Fibroblast of lung (primary cell): Measurements from ENCODE around the gene BRI3BP. TPM values are rescaled to one million over a fixed set of nuclear protein-coding genes. Genes with fewer than 3 reads are reported as not detected.
"Not testable (repeated sequence)": the region's sequence is repeated elsewhere in the genome, so short reads cannot be mapped to it uniquely, and the experiment has no call there.

ENCODE experiments used
- DNase-seq, 2 donors: peaks; one replicate each; pipeline versions ENCODE4 v3.0.0 to v3.0.0-alpha.2; 2010; ENCODE audit warnings: low read depth in 2 of 2
- H2AFZ ChIP-seq: 2 replicates; pipeline ENCODE4 v1.5.1; 2012; ENCODE audit warnings: low read length, control low read depth, inconsistent platforms
- H3K27ac ChIP-seq: 2 replicates; pipeline ENCODE4 v1.5.1; 2011; ENCODE audit warnings: low read length, control low read depth; ENCODE audit not compliant: insufficient read depth
- H3K27me3 ChIP-seq: 2 replicates; pipeline ENCODE4 v1.5.1; 2011; ENCODE audit warnings: mild to moderate bottlenecking, low read length; ENCODE audit not compliant: control insufficient read depth, insufficient read depth
- H3K36me3 ChIP-seq: 2 replicates; pipeline ENCODE4 v1.5.1; 2011; ENCODE audit warnings: low read length; ENCODE audit not compliant: control insufficient read depth, insufficient read depth
- H3K4me1 ChIP-seq: 2 replicates; pipeline ENCODE4 v1.5.1; 2011; ENCODE audit warnings: low read length; ENCODE audit not compliant: control insufficient read depth, insufficient read depth; ENCODE audit errors: extremely low read depth
- H3K4me2 ChIP-seq: 2 replicates; pipeline ENCODE4 v1.5.1; 2011; ENCODE audit warnings: low read length, control low read depth; ENCODE audit not compliant: insufficient read depth; ENCODE audit errors: extremely low read depth
- H3K4me3 ChIP-seq, 4 experiments: fragments of 200-600 bp in 1 of 4; sonication (generic) in 1 of 4; replicated peaks in 1 of 4; 2 replicates each; pipeline ENCODE4 v1.5.1; 2011 to 2016; ENCODE audit warnings: low read length in 4 of 4, low read depth in 3 of 4, mild to moderate bottlenecking in 3 of 4, control low read depth in 2 of 4, inconsistent platforms in 1 of 4, mixed read lengths in 1 of 4; ENCODE audit not compliant: insufficient read depth in 1 of 4; ENCODE audit errors: control extremely low read depth in 1 of 4
- H3K79me2 ChIP-seq: 2 replicates; pipeline ENCODE4 v1.5.1; 2012; ENCODE audit warnings: mild to moderate bottlenecking, low read length, inconsistent platforms; ENCODE audit not compliant: control insufficient read depth, insufficient read depth
- H3K9ac ChIP-seq: 2 replicates; pipeline ENCODE4 v1.5.1; 2011; ENCODE audit warnings: mild to moderate bottlenecking, low read length, control low read depth; ENCODE audit not compliant: insufficient read depth
- H3K9me3 ChIP-seq: 2 replicates; pipeline ENCODE4 v1.5.1; 2012; ENCODE audit warnings: low read depth, low read length; ENCODE audit not compliant: control insufficient read depth, insufficient read depth
- H4K20me1 ChIP-seq: 2 replicates; pipeline ENCODE4 v1.5.1; 2011; ENCODE audit warnings: low read length; ENCODE audit not compliant: control insufficient read depth, insufficient read depth; ENCODE audit errors: extremely low read depth
- CTCF ChIP-seq, 2 donors: IDR thresholded peaks in 1 of 2; conservative IDR thresholded peaks in 1 of 2; 1 replicate in 1 of 2; 2 replicates in 1 of 2; pipeline ENCODE4 v1.5.1; 2011 to 2012; ENCODE audit warnings: low read length in 2 of 2, control low read depth in 1 of 2, inconsistent platforms in 1 of 2, low read depth in 1 of 2, mild to moderate bottlenecking in 1 of 2
- EZH2 ChIP-seq: IDR thresholded peaks from 2 replicates; pipeline ENCODE4 v1.5.1; 2012; ENCODE audit warnings: low read length, control low read depth, mild to moderate bottlenecking; ENCODE audit errors: missing control alignments
- polyA plus RNA-seq, 2 donors: library from polyadenylated mRNA; depleted of rRNA in 1 of 2; stranded (reverse) in 1 of 2; unstranded in 1 of 2; fragments of >200 nt; gene quantifications; 2 replicates each; pipeline ENCODE4 v1.2.1, GENCODE V29; 2011 to 2012; ENCODE audit warnings: missing spikeins in 1 of 2
- total RNA-seq: library from RNA; depleted of rRNA; stranded (reverse); fragments of >200 nt; gene quantifications from 2 replicates; pipeline ENCODE4 v1.2.1, GENCODE V29; 2014

BRI3BP gene
- total and polyA plus RNA-seq, 2 donors (not counting 1 experiment from before 2014, with no cell fraction given) = 2.3 to 2.5 TPM

DNA sequence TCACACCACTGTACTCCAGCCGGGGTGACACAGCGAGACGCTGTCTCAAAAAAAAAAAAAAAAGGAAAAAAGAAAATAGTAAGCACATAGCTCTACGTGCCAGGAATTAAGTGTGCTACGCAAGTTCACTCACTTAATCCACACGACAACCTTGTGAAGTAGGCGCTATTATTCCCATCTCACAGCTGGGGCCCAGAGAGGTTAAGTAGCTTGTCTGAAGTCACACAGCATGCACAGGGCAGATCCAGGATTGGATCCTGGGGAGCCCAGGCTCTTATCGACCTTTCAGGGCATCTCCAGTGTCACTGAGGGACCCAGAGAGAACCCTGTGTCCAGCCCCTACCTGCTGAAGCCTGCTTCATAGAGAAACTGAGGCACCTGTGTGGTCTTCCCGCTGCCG is 16.4 kb upstream of the BRI3BP start:
- H3K36me3 ChIP-seq = peaks cover 28% of the 10 kb centered on the region
- no peak for TF ChIP-seq EZH2
- no peak for TF ChIP-seq CTCF (conservative IDR thresholded peaks at IDR 0.05 in 1 of 2, IDR thresholded peaks at IDR 0.05 in 1 of 2; ENCODE audit: low read depth in 1 of 2, low read length in 2 of 2)

DNA sequence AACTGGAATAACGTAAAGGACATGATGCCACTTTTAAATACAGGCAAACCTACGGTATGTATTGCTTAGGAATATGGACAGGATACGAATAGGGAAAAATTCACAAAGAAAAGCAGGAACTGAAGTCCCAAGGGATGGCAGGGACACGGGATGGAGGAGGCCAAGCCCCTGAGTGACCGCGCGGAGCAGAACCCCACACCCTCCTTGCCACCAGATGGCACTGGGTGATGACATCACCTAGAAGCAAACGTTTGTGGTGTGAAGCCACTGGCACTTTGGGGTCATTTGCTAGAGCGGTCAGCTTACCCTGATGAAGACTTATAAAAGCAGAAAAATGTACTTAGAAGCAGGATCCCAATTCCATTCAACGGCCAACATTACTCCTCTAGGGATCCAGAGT is 13.9 kb upstream of the BRI3BP start:
- no peak overlapping the region for H2AFZ ChIP-seq
- no peaks in the 10 kb centered on the region for H3K4me1 ChIP-seq
- no peak overlapping the region for H3K27ac ChIP-seq
- no peak for TF ChIP-seq CTCF (conservative IDR thresholded peaks at IDR 0.05 in 1 of 2, IDR thresholded peaks at IDR 0.05 in 1 of 2; ENCODE audit: low read depth in 1 of 2, low read length in 2 of 2)
- no peak for TF ChIP-seq EZH2
- no peaks in the 10 kb centered on the region for H3K79me2 ChIP-seq
- no peak overlapping the region for H3K4me2 ChIP-seq
- H4K20me1 ChIP-seq = no peaks in the 10 kb centered on the region
- no peaks in the 10 kb centered on the region for H3K9me3 ChIP-seq
- no peak for DNase-seq
- no peak overlapping the region for H3K9ac ChIP-seq
- no peak overlapping the region for H3K4me3 ChIP-seq
- H3K36me3 ChIP-seq = peaks cover 22% of the 10 kb centered on the region
- H3K27me3 ChIP-seq = no peaks in the 10 kb centered on the region

More for the DNA sequence above, 16.4 kb upstream of the BRI3BP start:
- Histone ChIP-seq H3K9ac (no peak overlapping the region), H3K4me1 (no peaks in the 10 kb centered on the region), H3K27me3 (no peaks in the 10 kb centered on the region), H3K4me3 (no peak overlapping the region), H3K27ac (no peak overlapping the region), H3K9me3 (no peaks in the 10 kb centered on the region), H2AFZ (no peak overlapping the region), H3K79me2 (no peaks in the 10 kb centered on the region), H4K20me1 (no peaks in the 10 kb centered on the region), H3K4me2 (no peak overlapping the region)
- no peak for DNase-seq

- Histone ChIP-seq H3K9me3 (no peaks in the 10 kb centered on the region), H3K36me3 (peaks cover 27% of the 10 kb centered on the region), H3K27ac (no peak overlapping the region), H3K27me3 (no peaks in the 10 kb centered on the region), H4K20me1 (no peaks in the 10 kb centered on the region), H3K9ac (no peak overlapping the region), H3K4me1 (no peaks in the 10 kb centered on the region), H3K79me2 (no peaks in the 10 kb centered on the region), H2AFZ (no peak overlapping the region), H3K4me2 (no peak overlapping the region), H3K4me3 (no peak overlapping the region)
- no peak for DNase-seq
- TF ChIP-seq EZH2 (no peak), CTCF (conservative IDR thresholded peaks at IDR 0.05 in 1 of 2, IDR thresholded peaks at IDR 0.05 in 1 of 2; ENCODE audit: low read depth in 1 of 2, low read length in 2 of 2) (no peak)
These were observed 13.2 kb upstream of the BRI3BP start for GRCh38 chr12:124980098-124980892.

GRCh38 chr12:124986876-124987275 is 6.6 kb upstream of the BRI3BP start:
- not testable (repeated sequence) for H4K20me1 ChIP-seq, H3K36me3 ChIP-seq, DNase-seq, H3K4me2 ChIP-seq, H3K27me3 ChIP-seq, H3K9ac ChIP-seq, H3K4me1 ChIP-seq, H3K9me3 ChIP-seq, H2AFZ ChIP-seq, H3K4me3 ChIP-seq, H3K27ac ChIP-seq
- H3K79me2 ChIP-seq = peaks cover 13% of the 10 kb centered on the region
